Mesodermal cell (in vitro differentiated cells): ENCODE measurements around the gene PFKP.
"Not testable (repeated sequence)": the region's sequence is repeated elsewhere in the genome, so short reads cannot be mapped to it uniquely, and the experiment has no call there.

ENCODE experiments used
- H3K27ac ChIP-seq: 2 replicates; pipeline ENCODE4 v1.7.0; 2013; ENCODE audit warnings: mild to moderate bottlenecking, low read depth, low read length, moderate library complexity; ENCODE audit not compliant: severe bottlenecking
- H3K36me3 ChIP-seq: 2 replicates; pipeline ENCODE4 v1.7.1; 2013; ENCODE audit warnings: mild to moderate bottlenecking, low read length, moderate library complexity; ENCODE audit not compliant: control insufficient read depth, insufficient read depth
- H3K4me1 ChIP-seq: one replicate; pipeline ENCODE4 v1.7.1; 2013; ENCODE audit warnings: mild to moderate bottlenecking, low read length; ENCODE audit not compliant: insufficient read depth, control insufficient read depth, poor library complexity, severe bottlenecking
- H3K4me3 ChIP-seq: 2 replicates; pipeline ENCODE4 v1.7.0; 2013; ENCODE audit warnings: low read length, control low read depth, mild to moderate bottlenecking; ENCODE audit not compliant: insufficient read depth, poor library complexity, severe bottlenecking; ENCODE audit errors: extremely low read depth
- H3K9me3 ChIP-seq: 2 replicates; pipeline ENCODE4 v1.7.1; 2013; ENCODE audit warnings: mild to moderate bottlenecking, low read length, moderate library complexity; ENCODE audit not compliant: control insufficient read depth
- WGBS, 2 experiments: methylation state at CpG; one replicate each; pipeline ENCODE4 v1.1.5; 2013; ENCODE audit warnings: missing lambda C conversion rate in 2 of 2; ENCODE audit not compliant: insufficient coverage in 2 of 2; 5-methylcytosine and 5-hydroxymethylcytosine counted together

The PFKP gene

GRCh38 chr10:3099291-3100092 is 32.1 kb downstream of the PFKP start:
- WGBS, 2 experiments = 91 to 94% methylated on average over 11 to 19 of the region's 22 CpGs
- Histone ChIP-seq H3K27ac (no peak overlapping the region), H3K4me3 (no peak overlapping the region)

DNA sequence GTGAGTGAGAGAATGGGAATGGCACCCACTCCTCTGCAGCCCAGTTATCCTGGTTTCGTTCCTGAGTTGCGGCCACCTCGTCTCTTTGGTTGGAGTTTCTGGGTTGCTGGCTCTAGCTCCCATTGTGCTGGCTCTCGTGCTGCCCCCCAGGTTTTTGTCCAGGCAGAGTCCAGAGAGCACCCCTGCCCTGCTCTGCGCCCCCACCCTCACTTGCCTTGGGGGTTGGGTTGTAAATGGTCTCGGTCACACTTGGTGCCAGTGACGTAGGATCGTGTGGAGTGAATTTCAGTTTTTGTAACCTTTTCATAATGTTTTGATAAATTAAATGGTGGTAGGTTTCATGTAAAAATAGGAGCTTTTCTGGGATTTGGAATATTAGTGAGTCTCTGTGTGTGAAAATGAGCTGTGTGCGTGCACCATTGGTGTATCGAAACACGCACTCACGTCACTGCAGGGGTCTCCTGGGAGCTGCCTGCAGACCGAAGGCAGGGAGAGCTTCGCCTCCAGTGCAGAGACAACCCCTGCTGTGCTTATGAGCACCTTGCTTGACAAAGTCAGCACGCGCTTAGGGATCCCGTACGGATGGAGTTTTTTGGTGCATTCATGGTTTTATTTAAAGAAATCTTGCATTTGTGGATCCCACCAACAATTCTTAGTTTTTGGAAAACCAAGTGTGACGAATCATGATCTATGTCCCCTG is 32.9 kb downstream of the PFKP start:
- Histone ChIP-seq H3K4me3 (no peak overlapping the region), H3K9me3 (no peaks in the 10 kb centered on the region), H3K36me3 (peaks cover 81% of the 10 kb centered on the region), H3K4me1 (peaks cover 32% of the 10 kb centered on the region), H3K27ac (peak overlapping the region; percentile 16)
- 92 to 95% methylated on average over 10 to 15 of the region's 19 CpGs for WGBS, 2 experiments

More at GRCh38 chr10:3099291-3100092, 32.1 kb downstream of the PFKP start:
- no peaks in the 10 kb centered on the region for H3K9me3 ChIP-seq
- peaks cover 32% of the 10 kb centered on the region for H3K4me1 ChIP-seq
- peaks cover 73% of the 10 kb centered on the region for H3K36me3 ChIP-seq

- H3K4me1 ChIP-seq = peaks cover 29% of the 10 kb centered on the region
- no peaks in the 10 kb centered on the region for H3K9me3 ChIP-seq
- H3K4me3 ChIP-seq = no peak overlapping the region
- 96 to 98% methylated on average over 28 to 29 of the region's 31 CpGs for WGBS, 2 experiments
- H3K27ac ChIP-seq = no peak overlapping the region
- H3K36me3 ChIP-seq = peaks cover 89% of the 10 kb centered on the region
Observed at GRCh38 chr10:3100856-3101640, 33.7 kb downstream of the PFKP start.

- WGBS, 2 experiments = 90% methylated on average over 18 to 19 of the region's 19 CpGs
- peaks cover 13% of the 10 kb centered on the region for H3K4me1 ChIP-seq
- no peak overlapping the region for H3K27ac ChIP-seq
- no peaks in the 10 kb centered on the region for H3K9me3 ChIP-seq
- H3K4me3 ChIP-seq = no peak overlapping the region
- H3K36me3 ChIP-seq = peaks cover 93% of the 10 kb centered on the region
Observed at GRCh38 chr10:3102720-3103427, 35.5 kb downstream of the PFKP start.

DNA sequence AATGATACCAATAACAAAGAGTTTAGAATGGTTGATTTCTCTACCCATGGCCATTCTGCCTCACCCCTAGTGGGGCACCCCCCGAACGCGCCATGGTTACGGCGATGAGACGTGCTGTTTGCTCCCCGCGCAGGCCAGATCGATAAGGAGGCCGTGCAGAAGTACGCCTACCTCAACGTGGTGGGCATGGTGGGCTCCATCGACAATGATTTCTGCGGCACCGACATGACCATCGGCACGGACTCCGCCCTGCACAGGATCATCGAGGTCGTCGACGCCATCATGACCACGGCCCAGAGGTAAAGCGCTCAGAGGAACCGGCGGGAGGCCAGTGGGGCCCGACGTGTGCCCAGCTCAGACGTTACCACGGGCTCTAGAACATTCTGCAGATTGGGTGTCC is 36.3 kb downstream of the PFKP start:
- H3K27ac ChIP-seq = no peak overlapping the region
- no peak overlapping the region for H3K4me3 ChIP-seq
- peaks cover 7% of the 10 kb centered on the region for H3K4me1 ChIP-seq
- H3K36me3 ChIP-seq = peaks cover 93% of the 10 kb centered on the region
- no peaks in the 10 kb centered on the region for H3K9me3 ChIP-seq
- WGBS, 2 experiments = 95 to 96% methylated on average over 30 of the region's 30 CpGs

DNA sequence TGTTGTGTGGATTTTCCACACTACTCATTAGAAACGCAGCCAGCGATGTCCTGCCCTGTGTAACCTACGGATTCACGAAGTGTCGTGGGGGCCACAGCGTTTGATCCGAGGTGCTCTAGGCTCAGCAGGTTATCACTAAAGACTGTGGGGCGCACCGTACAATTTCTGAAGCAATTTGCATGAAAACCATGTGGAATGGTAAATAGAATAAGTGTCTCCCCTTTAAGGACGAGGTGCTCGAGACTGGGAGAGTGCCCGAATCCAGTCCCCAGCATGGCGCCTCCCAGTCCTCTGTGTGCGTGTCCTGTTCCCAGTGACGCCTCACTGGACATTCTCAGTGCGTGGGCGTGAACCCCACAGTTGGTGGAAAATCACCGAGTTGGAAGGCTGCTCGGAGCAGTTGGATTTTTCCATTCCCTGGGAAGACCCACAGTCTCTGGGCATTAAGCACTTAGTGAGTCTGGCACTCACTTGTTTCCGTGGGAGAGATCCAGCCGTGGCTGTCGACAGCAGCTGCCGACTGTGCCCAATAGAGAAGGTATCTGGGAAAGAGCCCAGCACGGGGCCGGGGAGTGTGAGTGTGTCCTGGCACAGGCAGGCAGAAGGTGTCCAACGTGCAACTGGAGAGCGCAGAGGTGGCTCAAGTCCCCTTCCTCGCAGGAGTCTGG is 37.0 kb downstream of the PFKP start:
- 90% methylated on average over 28 of the region's 28 CpGs for WGBS, 2 experiments
- H3K27ac ChIP-seq = no peak overlapping the region
- H3K9me3 ChIP-seq = no peaks in the 10 kb centered on the region
- H3K36me3 ChIP-seq = peaks cover 93% of the 10 kb centered on the region
- peaks cover 2% of the 10 kb centered on the region for H3K4me1 ChIP-seq
- H3K4me3 ChIP-seq = no peak overlapping the region

GRCh38 chr10:3105166-3105565 is 37.8 kb downstream of the PFKP start:
- H3K36me3 ChIP-seq = peaks cover 93% of the 10 kb centered on the region
- H3K27ac ChIP-seq = no peak overlapping the region
- H3K9me3 ChIP-seq = no peaks in the 10 kb centered on the region
- H3K4me1 ChIP-seq = no peaks in the 10 kb centered on the region
- WGBS, 2 experiments = 91 to 93% methylated on average over 18 to 20 of the region's 20 CpGs
- no peak overlapping the region for H3K4me3 ChIP-seq

GRCh38 chr10:3105905-3106304 is 38.6 kb downstream of the PFKP start:
- Histone ChIP-seq H3K27ac (no peak overlapping the region), H3K4me1 (no peaks in the 10 kb centered on the region), H3K36me3 (peaks cover 93% of the 10 kb centered on the region), H3K4me3 (no peak overlapping the region), H3K9me3 (no peaks in the 10 kb centered on the region)
- 86 to 87% methylated on average over 11 to 12 of the region's 20 CpGs for WGBS, 2 experiments

GRCh38 chr10:3106328-3106727 is 39.0 kb downstream of the PFKP start:
- not testable (repeated sequence) for H3K4me1 ChIP-seq, H3K27ac ChIP-seq, H3K4me3 ChIP-seq, H3K9me3 ChIP-seq
- WGBS, 2 experiments = 100% methylated on average over 2 to 4 of the region's 10 CpGs
- peaks cover 93% of the 10 kb centered on the region for H3K36me3 ChIP-seq

GRCh38 chr10:3106928-3107425 is 39.6 kb downstream of the PFKP start:
- H3K4me1 ChIP-seq = no peaks in the 10 kb centered on the region
- WGBS, 2 experiments = no CpG with 5 or more reads among the region's 5 CpGs
- H3K27ac ChIP-seq = no peak overlapping the region
- no peaks in the 10 kb centered on the region for H3K9me3 ChIP-seq
- H3K36me3 ChIP-seq = peaks cover 93% of the 10 kb centered on the region
- no peak overlapping the region for H3K4me3 ChIP-seq
